Erythroblast (primary cell): Measurements from ENCODE around the gene IPO13.

ENCODE experiments used
- DNase-seq, 2 experiments: peaks; one replicate each; lab custom pipeline; 2025; lab: John Stamatoyannopoulos, UW
- GATA1 ChIP-seq: IDR thresholded peaks from 2 replicates; pipeline ENCODE4 v1.6.1; 2011; ENCODE audit warnings: low read depth, mild to moderate bottlenecking, control low read depth, low read length, moderate library complexity
- POLR2A ChIP-seq: IDR thresholded peaks from 2 replicates; pipeline ENCODE4 v1.6.1; 2011; ENCODE audit warnings: mild to moderate bottlenecking, low read length

Gene IPO13

GRCh38 chr1:44014365-44015104, 67.8 kb downstream of the IPO13 start:
- no peak for TF ChIP-seq GATA1
- no peak for TF ChIP-seq POLR2A
- DNase-seq: peak; percentile 46 to 78

- no peak for TF ChIP-seq GATA1
- no peak for TF ChIP-seq POLR2A
- DNase-seq: peak in 1 of 2 experiments; percentile 24
Measured at GRCh38 chr1:44015206-44015605, 68.5 kb downstream of the IPO13 start.

- TF ChIP-seq POLR2A (no peak), GATA1 (no peak)
- no peak for DNase-seq
Measured at GRCh38 chr1:44016041-44016889, 69.5 kb downstream of the IPO13 start.

- DNase-seq: no peak
- TF ChIP-seq POLR2A (no peak), GATA1 (no peak)
Measured at GRCh38 chr1:44016890-44017400, 70.2 kb downstream of the IPO13 start.
